ENCODE results near the gene TRERF1. TPM values are rescaled to one million over a fixed set of nuclear protein-coding genes. Genes with fewer than 3 reads are reported as not detected.
A peak's percentile ranks its signal among the peaks of the same experiment; 100 is the strongest.

The TRERF1 gene
- total RNA-seq, 2 donors from 2014 or later: 1.2 to 2.6 TPM

DNA sequence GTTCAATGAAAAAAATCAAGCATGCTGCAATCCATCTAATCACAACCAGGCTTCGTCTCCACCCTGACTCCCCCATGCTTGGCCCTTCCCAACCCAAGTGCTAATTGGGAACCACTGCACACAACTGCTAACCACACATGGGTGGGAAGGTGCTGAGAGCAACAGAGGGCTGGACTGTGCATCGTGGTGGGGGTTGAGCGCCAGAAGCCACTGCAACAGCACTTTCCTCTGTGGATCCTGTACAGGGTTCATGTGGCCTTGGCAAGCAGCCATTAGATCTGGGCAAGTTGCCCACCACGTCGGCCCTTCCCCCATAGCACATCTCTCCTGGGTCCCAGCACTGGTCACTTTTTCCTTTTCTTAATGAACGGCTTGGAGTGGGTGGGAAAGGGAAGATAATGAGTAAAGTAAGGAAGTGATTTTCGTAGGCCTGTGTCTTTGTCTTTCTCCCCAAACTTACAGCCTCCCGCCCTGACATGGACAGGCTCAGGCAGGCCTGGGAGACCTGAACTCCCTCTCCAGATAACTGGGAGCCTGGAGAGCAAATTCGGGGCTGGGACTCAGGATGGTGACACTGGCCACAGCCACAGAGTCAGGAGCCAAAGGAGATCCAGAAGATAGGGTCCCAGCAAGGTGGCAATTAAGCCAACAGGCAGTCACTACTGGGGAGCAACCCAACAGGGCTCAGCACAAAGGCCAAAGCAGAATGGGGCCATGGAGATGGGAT is 199.7 kb downstream of the TRERF1 start:
- intact Hi-C loops (cut with DNase I): no loop called here
- DNase-seq: peak; percentile 63
- ATAC-seq: peak; percentile 86

DNA sequence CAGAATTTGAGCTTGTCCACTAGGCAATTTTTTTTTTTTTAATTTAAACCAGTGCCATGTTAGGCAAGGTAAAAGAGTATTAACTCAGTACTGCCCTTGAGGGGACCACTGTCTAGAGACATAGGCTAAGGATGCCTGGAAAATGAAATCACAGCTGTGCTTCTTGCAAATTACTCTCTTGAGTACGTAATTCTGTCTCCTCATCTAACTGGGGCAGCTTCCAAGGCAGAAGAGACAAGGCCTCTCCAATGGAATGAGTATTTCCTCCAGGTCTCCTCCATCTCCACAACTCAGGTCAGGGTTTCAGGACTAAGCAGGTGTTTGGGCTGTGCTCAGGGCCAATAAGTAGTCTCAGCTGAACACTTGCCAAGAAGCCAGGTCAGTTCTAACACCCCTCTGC is 200.2 kb downstream of the TRERF1 start:
- DNase-seq: no peak

DNA sequence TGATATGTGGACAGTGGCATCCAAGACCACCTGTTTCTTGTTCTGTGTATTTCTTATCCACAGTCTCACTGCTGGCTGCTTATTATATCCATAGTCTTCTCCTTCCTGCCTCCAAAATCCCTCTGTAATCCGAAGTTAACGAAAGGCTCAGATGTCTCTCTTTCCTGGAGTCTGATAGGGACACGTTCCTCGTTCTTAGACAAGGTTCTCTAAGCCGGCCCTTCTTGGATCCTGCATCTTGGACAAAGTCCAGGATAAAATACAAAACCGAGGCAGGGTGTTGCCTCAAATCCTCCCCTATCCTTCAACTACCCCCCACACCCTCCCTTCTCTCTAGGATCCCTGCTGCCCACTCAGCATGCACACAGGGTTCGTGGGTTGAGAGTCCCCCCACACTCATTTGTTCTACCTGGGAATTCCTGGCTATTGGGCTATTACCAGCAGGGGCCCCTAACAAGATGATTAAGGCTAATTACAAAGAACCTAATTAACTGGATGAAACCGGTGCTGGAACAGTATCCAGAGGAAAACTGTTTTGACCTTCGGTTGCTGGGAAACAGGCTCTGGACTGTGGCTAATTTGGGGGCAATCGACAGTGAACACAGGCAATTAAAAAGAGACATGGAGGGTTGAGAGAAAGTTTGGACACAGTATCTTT is 201.3 kb downstream of the TRERF1 start:
- ATAC-seq (no peak), DNase-seq (no peak)
- intact Hi-C loops (cut with DNase I): no loop called here

More for the DNA sequence above, 200.2 kb downstream of the TRERF1 start:
- peak; percentile 42 to 60 for ATAC-seq
- intact Hi-C loops (cut with DNase I): no loop called here

GRCh38 chr6:42249279-42249678 is 202.4 kb downstream of the TRERF1 start:
- DNase-seq (no peak), ATAC-seq (no peak)
- intact Hi-C loops (cut with DNase I): no loop called here

DNA sequence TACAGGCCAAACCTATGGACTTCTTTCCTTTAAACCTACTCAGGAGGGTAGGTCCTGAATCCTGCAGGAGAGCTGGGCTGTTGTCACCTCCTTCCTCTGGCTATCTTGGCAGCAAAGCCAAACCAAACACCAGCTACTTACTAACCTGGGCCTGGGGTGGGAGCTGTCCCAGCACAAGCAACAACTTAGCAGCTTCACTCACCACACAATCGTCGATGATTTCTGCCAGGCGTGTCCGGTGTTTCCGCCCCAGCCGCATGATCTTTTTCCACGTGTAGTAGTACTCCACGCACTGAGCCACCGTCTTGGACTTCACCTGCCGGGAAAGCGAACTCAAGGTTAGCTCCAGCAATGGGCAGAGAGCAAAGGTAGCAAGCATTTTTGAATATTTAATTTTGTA is 208.7 kb downstream of the TRERF1 start:
- ATAC-seq (peak in 1 of 2 donors; percentile 33), DNase-seq (no peak)
- intact Hi-C loops (cut with DNase I): no loop called here

DNA sequence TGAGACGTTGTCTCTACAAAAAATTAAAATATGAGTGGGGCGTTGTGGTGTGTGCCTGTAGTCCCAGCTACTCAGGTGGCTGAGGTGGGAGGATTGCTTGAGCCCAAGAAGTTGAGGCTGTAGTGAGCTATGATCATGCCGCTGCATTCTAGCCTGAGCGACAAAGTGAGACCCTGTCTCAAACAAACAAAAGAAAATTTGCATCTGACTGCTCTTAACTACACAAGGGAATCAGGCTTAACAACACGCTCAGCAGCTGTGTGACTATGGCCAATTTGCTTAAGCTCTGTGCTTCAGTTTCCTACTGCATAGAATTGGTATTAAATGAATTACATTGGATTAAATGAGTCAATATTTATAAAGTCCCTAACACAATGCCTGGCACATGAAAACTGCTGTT is 209.8 kb downstream of the TRERF1 start:
- DNase-seq (no peak), ATAC-seq (no peak)
- intact Hi-C loops (cut with DNase I): no loop called here

GRCh38 chr6:42239736-42240375 is 211.9 kb downstream of the TRERF1 start:
- intact Hi-C loops (cut with DNase I): no loop called here
- ATAC-seq (peak in 1 of 2 donors; percentile 80), DNase-seq (no peak)

GRCh38 chr6:42239333-42239732 is 212.4 kb downstream of the TRERF1 start:
- DNase-seq (no peak), ATAC-seq (peak in 1 of 2 donors; percentile 19)
- intact Hi-C loops (cut with DNase I): no loop called here

- intact Hi-C loops (cut with DNase I): no loop called here
- DNase-seq (no peak), ATAC-seq (no peak)
These were observed 213.9 kb downstream of the TRERF1 start for GRCh38 chr6:42237857-42238256.

DNA sequence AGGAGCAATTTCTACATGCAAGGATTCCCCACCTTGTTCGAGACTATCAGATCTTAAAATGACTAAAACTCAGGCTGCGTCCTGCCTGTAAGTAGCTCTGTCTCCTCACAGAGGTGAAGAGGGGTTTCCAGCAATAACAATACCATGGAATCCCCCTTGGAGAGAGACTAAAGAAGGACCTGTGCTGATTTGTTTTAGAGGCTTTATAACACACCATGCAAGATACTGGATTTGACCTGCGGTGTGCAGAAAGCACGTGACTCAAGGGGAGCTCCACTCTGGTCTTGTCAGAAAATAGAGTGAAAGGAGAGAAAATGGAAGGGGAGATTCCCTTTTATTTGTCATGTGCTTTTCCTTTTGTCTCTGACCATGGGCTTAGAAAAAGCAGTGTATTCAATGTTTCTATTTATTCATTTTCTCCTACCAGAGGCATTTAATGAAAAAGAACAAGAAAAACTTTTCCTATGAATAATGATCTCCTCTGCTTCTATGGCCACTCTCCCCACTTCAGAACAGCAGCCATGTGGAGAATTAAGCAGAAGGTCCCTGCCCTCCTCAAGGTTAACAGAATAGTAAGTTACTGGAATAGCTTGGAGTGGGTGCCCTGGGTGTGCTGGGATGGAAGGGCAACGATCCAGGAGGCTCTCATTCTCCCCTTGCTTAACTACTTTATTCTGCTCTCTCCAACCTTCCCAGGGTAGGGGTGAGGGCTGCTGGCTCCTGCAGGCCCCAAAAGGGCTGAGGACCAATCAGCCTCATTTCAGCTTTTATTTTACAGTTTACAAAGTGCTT is 214.8 kb downstream of the TRERF1 start:
- intact Hi-C loops (cut with DNase I): no loop called here
- ATAC-seq: no peak
- no peak for DNase-seq

- intact Hi-C loops (cut with DNase I): no loop called here
- DNase-seq (no peak), ATAC-seq (no peak)
These were observed 215.7 kb downstream of the TRERF1 start for GRCh38 chr6:42236030-42236429.

DNA sequence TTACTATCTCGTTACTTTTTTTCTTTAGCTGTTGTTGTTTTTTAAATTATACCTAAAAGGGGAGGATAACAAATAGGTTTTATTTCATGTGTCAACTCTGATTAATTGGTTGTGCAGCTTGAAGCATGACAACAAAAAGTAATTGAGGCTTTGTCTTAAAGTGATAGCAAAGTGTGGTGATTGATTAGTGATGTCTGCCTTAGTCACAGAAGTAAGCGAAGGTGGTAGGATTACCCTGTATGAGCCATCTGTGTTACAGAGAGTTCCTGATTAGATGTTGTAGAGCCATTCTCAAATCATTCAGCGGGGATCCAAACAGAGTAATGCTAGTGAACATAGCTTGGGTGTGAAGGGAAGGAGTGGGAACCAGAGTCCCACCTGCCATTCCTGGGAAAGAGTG is 219.7 kb downstream of the TRERF1 start:
- intact Hi-C loops (cut with DNase I): no loop called here
- ATAC-seq (no peak), DNase-seq (no peak)

- no peak for ATAC-seq
- no peak for DNase-seq
These were observed 221.1 kb downstream of the TRERF1 start for GRCh38 chr6:42230345-42231321.

GRCh38 chr6:42229506-42230119 is 222.1 kb downstream of the TRERF1 start:
- ATAC-seq (no peak), DNase-seq (no peak)
- intact Hi-C loops (cut with DNase I): no loop called here

More at GRCh38 chr6:42230345-42231321, 221.1 kb downstream of the TRERF1 start:
- intact Hi-C loops (cut with DNase I): no loop called here

DNA sequence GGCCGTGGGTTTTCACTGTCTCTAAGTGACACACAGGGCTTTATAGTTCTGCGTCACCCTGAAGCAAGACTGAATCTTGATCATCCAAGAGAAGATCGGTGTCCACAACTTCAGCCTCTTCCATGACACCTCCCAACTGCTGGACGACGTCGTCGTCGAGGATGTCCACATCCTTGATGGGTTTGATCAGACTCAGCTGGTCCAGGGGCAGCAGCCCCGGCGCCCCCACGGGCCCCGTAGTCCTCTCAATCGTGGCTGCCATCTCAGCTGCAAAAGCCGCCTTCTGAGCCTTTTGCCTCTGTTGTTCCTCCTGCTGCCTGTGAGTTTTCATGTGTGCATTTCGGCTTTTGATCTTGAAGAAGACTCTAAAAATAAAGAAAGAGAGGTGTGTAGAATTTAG is 223.4 kb downstream of the TRERF1 start:
- DNase-seq (no peak), ATAC-seq (no peak)
- intact Hi-C loops (cut with DNase I): no loop called here

DNA sequence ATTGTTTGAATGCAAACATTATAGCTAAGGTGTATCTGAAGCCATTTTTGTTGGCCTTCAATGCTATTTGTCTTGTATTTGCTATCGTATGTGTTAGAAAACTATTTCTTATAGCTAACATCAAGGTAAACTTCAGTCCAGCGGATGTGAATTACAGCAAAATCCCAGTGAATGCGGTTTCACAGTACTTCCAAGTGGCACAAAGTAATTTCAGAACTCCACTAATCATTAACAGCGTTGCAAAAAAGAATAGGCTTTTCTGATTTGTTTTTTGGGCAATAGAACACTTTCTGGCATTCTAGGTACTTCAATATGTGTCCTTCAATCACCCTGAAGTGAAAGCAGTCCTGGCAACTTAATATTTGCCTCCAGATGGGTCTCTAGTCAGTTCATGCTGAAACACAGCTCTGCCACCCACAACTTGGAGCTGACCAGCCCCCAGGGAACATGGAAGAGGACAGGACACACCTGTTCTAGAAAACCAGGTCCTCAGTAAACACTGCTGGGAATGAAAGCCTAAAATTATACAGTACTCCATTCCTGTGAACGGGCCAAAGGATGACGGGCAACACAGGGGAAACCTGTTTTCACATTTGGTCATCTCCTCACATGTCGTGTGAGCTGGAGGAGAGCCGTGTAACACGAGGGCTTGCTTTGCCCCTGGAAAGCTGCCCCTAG is 224.4 kb downstream of the TRERF1 start:
- ATAC-seq (no peak), DNase-seq (no peak)
- intact Hi-C loops (cut with DNase I): no loop called here

- no peak for DNase-seq
- intact Hi-C loops (cut with DNase I): no loop called here
- ATAC-seq: no peak
These were observed 225.0 kb downstream of the TRERF1 start for GRCh38 chr6:42226645-42227143.

All from left cardiac atrium (tissue), 4 donors.